ENCODE data around the gene BEGAIN.

The BEGAIN gene

DNA sequence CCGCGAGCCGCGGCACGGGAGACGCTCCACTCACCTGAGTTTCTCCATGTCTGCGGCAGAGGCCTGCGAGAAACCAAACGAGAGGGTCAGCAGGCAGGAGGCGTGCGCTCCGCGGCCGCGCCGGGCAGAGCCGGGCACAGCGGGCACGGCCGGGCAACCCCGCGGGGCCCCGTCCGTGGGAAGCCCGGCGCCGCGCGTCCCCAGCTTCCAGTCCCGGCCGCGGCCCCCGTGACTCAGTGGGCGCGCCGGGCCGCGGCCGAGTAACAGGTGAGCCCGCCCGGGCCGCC lies 19.4 kb downstream of the BEGAIN start:
- Histone ChIP-seq H3K9ac (ENCODE audit: low read length) (no peak overlapping the region), H3K36me3 (ENCODE audit: control insufficient read depth, low read depth, low read length) (no peaks in the 10 kb centered on the region), H3K27me3 (ENCODE audit: control insufficient read depth, insufficient read depth, low read length) (peaks cover 78% of the 10 kb centered on the region), H3K9me3 (ENCODE audit: control insufficient read depth, low read depth, low read length) (no peaks in the 10 kb centered on the region), H3K27ac (ENCODE audit: low read length) (no peak overlapping the region), H3K4me3 (ENCODE audit: low read length) (peak overlapping the region; percentile 56), H3K4me1 (ENCODE audit: control insufficient read depth, low read depth, low read length) (peaks cover 8% of the 10 kb centered on the region)

- Histone ChIP-seq H3K9ac (ENCODE audit: low read length) (no peak overlapping the region), H3K27me3 (ENCODE audit: control insufficient read depth, insufficient read depth, low read length) (peaks cover 78% of the 10 kb centered on the region), H3K27ac (ENCODE audit: low read length) (no peak overlapping the region), H3K36me3 (ENCODE audit: control insufficient read depth, low read depth, low read length) (no peaks in the 10 kb centered on the region), H3K9me3 (ENCODE audit: control insufficient read depth, low read depth, low read length) (no peaks in the 10 kb centered on the region), H3K4me1 (ENCODE audit: control insufficient read depth, low read depth, low read length) (peaks cover 6% of the 10 kb centered on the region), H3K4me3 (ENCODE audit: low read length) (peak overlapping the region; percentile 56)
Observed at GRCh38 chr14:100567009-100567876, 20.0 kb downstream of the BEGAIN start.

DNA sequence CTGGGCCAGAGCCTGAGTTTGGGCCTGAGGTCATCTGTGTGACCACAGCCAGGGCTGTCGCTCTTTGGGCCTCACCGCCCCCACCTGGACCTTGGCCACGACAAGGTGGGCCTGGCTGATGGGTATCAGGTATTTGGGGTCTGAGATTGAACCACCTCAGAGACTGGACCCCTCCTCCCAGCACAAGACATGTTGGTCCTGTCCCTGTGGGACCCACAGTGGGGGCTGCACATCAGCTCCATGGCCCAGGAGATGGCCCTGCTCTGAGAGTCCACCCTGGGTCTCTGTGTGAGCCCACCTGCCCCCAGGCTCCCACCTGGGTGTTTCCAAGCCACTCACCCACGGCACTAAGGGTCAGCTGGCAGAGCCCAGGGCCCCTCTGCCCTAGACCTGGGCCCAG lies 20.6 kb downstream of the BEGAIN start:
- Histone ChIP-seq H3K36me3 (ENCODE audit: control insufficient read depth, low read depth, low read length) (no peaks in the 10 kb centered on the region), H3K27ac (ENCODE audit: low read length) (no peak overlapping the region), H3K4me1 (ENCODE audit: control insufficient read depth, low read depth, low read length) (peaks cover 6% of the 10 kb centered on the region), H3K4me3 (ENCODE audit: low read length) (no peak overlapping the region), H3K9me3 (ENCODE audit: control insufficient read depth, low read depth, low read length) (no peaks in the 10 kb centered on the region), H3K9ac (ENCODE audit: low read length) (no peak overlapping the region), H3K27me3 (ENCODE audit: control insufficient read depth, insufficient read depth, low read length) (peaks cover 77% of the 10 kb centered on the region)

GRCh38 chr14:100566119-100566518 lies 21.1 kb downstream of the BEGAIN start:
- Histone ChIP-seq H3K36me3 (ENCODE audit: control insufficient read depth, low read depth, low read length) (no peaks in the 10 kb centered on the region), H3K4me3 (ENCODE audit: low read length) (no peak overlapping the region), H3K9me3 (ENCODE audit: control insufficient read depth, low read depth, low read length) (no peaks in the 10 kb centered on the region), H3K27me3 (ENCODE audit: control insufficient read depth, insufficient read depth, low read length) (peaks cover 72% of the 10 kb centered on the region), H3K27ac (ENCODE audit: low read length) (no peak overlapping the region), H3K4me1 (ENCODE audit: control insufficient read depth, low read depth, low read length) (peaks cover 6% of the 10 kb centered on the region), H3K9ac (ENCODE audit: low read length) (no peak overlapping the region)

DNA sequence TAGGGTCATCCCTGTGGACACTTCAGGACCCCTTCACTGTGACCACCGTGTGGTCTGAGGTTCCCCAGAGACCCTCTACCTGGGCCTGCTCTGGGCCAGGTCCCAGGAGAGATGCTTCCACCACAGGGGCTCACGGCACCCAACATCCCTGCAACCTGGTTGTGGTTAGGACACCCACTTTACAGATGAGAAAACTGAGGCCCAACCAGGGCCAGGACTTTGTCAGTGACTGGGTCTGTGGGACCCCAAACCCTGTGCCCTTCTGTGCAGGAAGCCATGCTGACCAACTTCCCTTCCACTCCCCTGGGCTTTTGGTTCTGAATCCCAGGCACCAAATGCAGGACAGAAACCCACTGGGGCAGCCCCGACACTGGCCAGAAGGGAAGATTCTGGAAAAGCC lies 21.6 kb downstream of the BEGAIN start:
- H3K9ac ChIP-seq (ENCODE audit: low read length), result no peak overlapping the region
- no peaks in the 10 kb centered on the region for H3K36me3 ChIP-seq (ENCODE audit: control insufficient read depth, low read depth, low read length)
- peaks cover 6% of the 10 kb centered on the region for H3K4me1 ChIP-seq (ENCODE audit: control insufficient read depth, low read depth, low read length)
- peaks cover 70% of the 10 kb centered on the region for H3K27me3 ChIP-seq (ENCODE audit: control insufficient read depth, insufficient read depth, low read length)
- H3K9me3 ChIP-seq (ENCODE audit: control insufficient read depth, low read depth, low read length), result no peaks in the 10 kb centered on the region
- no peak overlapping the region for H3K27ac ChIP-seq (ENCODE audit: low read length)
- H3K4me3 ChIP-seq (ENCODE audit: low read length), result no peak overlapping the region

DNA sequence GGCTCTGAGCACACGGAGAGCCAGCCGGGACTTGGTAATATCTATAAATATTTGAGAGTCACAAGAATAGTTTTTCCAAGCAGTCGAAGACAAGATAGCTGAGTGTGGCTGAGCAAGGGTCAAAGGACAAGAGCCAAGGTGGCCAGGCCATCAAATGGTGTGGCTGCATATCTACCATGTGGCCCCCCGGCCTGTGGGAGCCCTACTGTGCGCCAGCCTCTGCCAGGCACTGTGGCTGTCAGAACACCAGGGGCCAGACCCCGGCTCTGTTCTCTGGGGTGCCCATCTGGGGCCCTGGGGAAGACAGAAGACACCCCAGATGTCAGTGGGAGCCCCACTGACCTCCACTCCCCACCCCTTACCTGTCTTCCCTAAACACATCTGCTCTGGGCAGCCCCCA lies 22.7 kb downstream of the BEGAIN start:
- Histone ChIP-seq H3K4me1 (ENCODE audit: control insufficient read depth, low read depth, low read length) (peaks cover 3% of the 10 kb centered on the region), H3K27ac (ENCODE audit: low read length) (no peak overlapping the region), H3K9ac (ENCODE audit: low read length) (no peak overlapping the region), H3K4me3 (ENCODE audit: low read length) (no peak overlapping the region), H3K27me3 (ENCODE audit: control insufficient read depth, insufficient read depth, low read length) (peaks cover 58% of the 10 kb centered on the region), H3K9me3 (ENCODE audit: control insufficient read depth, low read depth, low read length) (no peaks in the 10 kb centered on the region), H3K36me3 (ENCODE audit: control insufficient read depth, low read depth, low read length) (no peaks in the 10 kb centered on the region)

- Histone ChIP-seq H3K27me3 (ENCODE audit: control insufficient read depth, insufficient read depth, low read length) (peaks cover 41% of the 10 kb centered on the region), H3K27ac (ENCODE audit: low read length) (no peak overlapping the region), H3K9ac (ENCODE audit: low read length) (no peak overlapping the region), H3K9me3 (ENCODE audit: control insufficient read depth, low read depth, low read length) (no peaks in the 10 kb centered on the region), H3K36me3 (ENCODE audit: control insufficient read depth, low read depth, low read length) (no peaks in the 10 kb centered on the region), H3K4me3 (ENCODE audit: low read length) (no peak overlapping the region), H3K4me1 (ENCODE audit: control insufficient read depth, low read depth, low read length) (no peaks in the 10 kb centered on the region)
Observed at GRCh38 chr14:100562751-100563150, 24.5 kb downstream of the BEGAIN start.

DNA sequence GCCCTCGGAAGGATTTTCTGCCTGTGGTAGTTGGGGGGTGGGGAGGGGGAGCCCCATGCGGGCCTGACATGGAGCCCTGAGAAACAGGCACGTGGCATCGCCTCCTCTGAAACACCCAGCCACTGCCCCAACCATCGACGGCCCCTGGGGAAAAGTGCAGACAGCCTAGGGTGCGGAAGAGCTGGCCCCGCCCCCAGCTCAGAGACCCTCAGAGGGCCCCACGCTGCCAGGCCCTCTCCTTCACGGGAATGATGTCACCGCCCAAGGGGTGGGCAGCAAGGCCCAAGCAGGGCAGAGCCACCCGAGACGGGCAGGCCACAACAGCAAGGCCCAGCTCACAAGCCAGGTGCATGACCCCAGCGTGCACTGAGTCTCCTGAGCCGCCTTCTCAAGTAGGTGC lies 26.2 kb downstream of the BEGAIN start:
- peaks cover 5% of the 10 kb centered on the region for H3K4me1 ChIP-seq (ENCODE audit: control insufficient read depth, low read depth, low read length)
- peaks cover 31% of the 10 kb centered on the region for H3K27me3 ChIP-seq (ENCODE audit: control insufficient read depth, insufficient read depth, low read length)
- H3K9ac ChIP-seq (ENCODE audit: low read length), result no peak overlapping the region
- H3K4me3 ChIP-seq (ENCODE audit: low read length), result no peak overlapping the region
- H3K36me3 ChIP-seq (ENCODE audit: control insufficient read depth, low read depth, low read length), result no peaks in the 10 kb centered on the region
- H3K9me3 ChIP-seq (ENCODE audit: control insufficient read depth, low read depth, low read length), result no peaks in the 10 kb centered on the region
- no peak overlapping the region for H3K27ac ChIP-seq (ENCODE audit: low read length)

DNA sequence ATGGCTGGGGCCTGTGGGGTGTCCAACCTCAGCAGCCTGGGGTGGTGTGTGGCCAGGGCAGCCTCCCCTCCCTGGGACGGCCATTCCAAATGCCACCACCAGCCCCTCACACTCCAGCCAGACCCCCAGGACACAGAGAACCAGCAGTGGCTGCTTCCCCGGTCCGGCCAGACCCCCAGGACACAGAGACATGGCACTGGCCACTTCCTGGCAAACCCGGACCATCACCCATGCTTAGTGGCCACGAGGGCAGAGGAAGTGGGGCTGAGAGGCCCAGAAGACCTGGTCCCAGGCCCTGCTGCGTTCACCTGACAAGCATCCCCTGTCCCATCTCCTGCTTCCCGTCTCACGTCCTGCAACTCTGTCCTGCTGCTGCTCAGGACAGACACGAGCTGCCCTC lies 26.7 kb downstream of the BEGAIN start:
- no peak overlapping the region for H3K4me3 ChIP-seq (ENCODE audit: low read length)
- no peaks in the 10 kb centered on the region for H3K36me3 ChIP-seq (ENCODE audit: control insufficient read depth, low read depth, low read length)
- no peak overlapping the region for H3K9ac ChIP-seq (ENCODE audit: low read length)
- peaks cover 10% of the 10 kb centered on the region for H3K4me1 ChIP-seq (ENCODE audit: control insufficient read depth, low read depth, low read length)
- H3K27ac ChIP-seq (ENCODE audit: low read length), result no peak overlapping the region
- H3K9me3 ChIP-seq (ENCODE audit: control insufficient read depth, low read depth, low read length), result no peaks in the 10 kb centered on the region
- H3K27me3 ChIP-seq (ENCODE audit: control insufficient read depth, insufficient read depth, low read length), result peaks cover 30% of the 10 kb centered on the region

GRCh38 chr14:100559455-100559854 lies 27.8 kb downstream of the BEGAIN start:
- no peak overlapping the region for H3K27ac ChIP-seq (ENCODE audit: low read length)
- H3K27me3 ChIP-seq (ENCODE audit: control insufficient read depth, insufficient read depth, low read length), result peaks cover 30% of the 10 kb centered on the region
- H3K4me1 ChIP-seq (ENCODE audit: control insufficient read depth, low read depth, low read length), result peaks cover 18% of the 10 kb centered on the region
- no peak overlapping the region for H3K9ac ChIP-seq (ENCODE audit: low read length)
- H3K4me3 ChIP-seq (ENCODE audit: low read length), result no peak overlapping the region
- H3K36me3 ChIP-seq (ENCODE audit: control insufficient read depth, low read depth, low read length), result no peaks in the 10 kb centered on the region
- H3K9me3 ChIP-seq (ENCODE audit: control insufficient read depth, low read depth, low read length), result no peaks in the 10 kb centered on the region

DNA sequence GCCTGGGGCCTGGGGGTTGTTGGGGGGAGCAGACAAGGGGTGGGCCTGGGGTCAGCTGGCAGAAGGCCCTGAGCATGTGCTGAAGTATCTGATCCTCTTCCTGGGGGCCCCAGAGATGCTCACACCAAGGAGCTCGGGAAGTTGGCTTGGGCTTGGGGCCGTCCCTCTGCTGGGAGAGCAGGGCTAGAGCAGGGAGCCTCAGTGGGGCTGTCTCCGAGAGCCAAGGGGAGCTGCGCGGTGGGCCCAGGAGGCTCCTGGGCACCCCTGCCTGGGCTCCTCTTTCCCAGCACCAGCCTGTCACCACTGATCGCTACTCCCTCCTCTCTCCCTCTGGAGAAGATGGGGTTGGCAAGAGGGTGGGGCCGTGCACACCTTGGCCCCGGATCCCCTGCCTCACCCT lies 28.3 kb downstream of the BEGAIN start:
- Histone ChIP-seq H3K4me1 (ENCODE audit: control insufficient read depth, low read depth, low read length) (peaks cover 18% of the 10 kb centered on the region), H3K27me3 (ENCODE audit: control insufficient read depth, insufficient read depth, low read length) (peaks cover 28% of the 10 kb centered on the region), H3K27ac (ENCODE audit: low read length) (no peak overlapping the region), H3K36me3 (ENCODE audit: control insufficient read depth, low read depth, low read length) (no peaks in the 10 kb centered on the region), H3K9ac (ENCODE audit: low read length) (no peak overlapping the region), H3K9me3 (ENCODE audit: control insufficient read depth, low read depth, low read length) (no peaks in the 10 kb centered on the region), H3K4me3 (ENCODE audit: low read length) (no peak overlapping the region)

- Histone ChIP-seq H3K4me1 (ENCODE audit: control insufficient read depth, low read depth, low read length) (peaks cover 18% of the 10 kb centered on the region), H3K27ac (ENCODE audit: low read length) (no peak overlapping the region), H3K27me3 (ENCODE audit: control insufficient read depth, insufficient read depth, low read length) (peaks cover 23% of the 10 kb centered on the region), H3K9me3 (ENCODE audit: control insufficient read depth, low read depth, low read length) (no peaks in the 10 kb centered on the region), H3K9ac (ENCODE audit: low read length) (no peak overlapping the region), H3K36me3 (ENCODE audit: control insufficient read depth, low read depth, low read length) (no peaks in the 10 kb centered on the region), H3K4me3 (ENCODE audit: low read length) (no peak overlapping the region)
Observed at GRCh38 chr14:100558226-100558625, 29.0 kb downstream of the BEGAIN start.
